Measurements from ENCODE around the gene LARP4B. TPM values are rescaled to one million over a fixed set of nuclear protein-coding genes. Genes with fewer than 3 reads are reported as not detected.

The LARP4B gene
- total RNA-seq, 3 donors from 2014 or later, result 97.5 to 155 (median 116) TPM

- peaks cover 2% of the 10 kb centered on the region for H3K4me1 ChIP-seq (ENCODE audit: low read depth)
- TF ChIP-seq CTCF (IDR thresholded peaks at IDR 0.05), result no peak
- no peak overlapping the region for H3K4me3 ChIP-seq
- H3K9me3 ChIP-seq, result no peaks in the 10 kb centered on the region
- intact Hi-C loops (cut with DNase I, micrococcal nuclease), result no loop called here
- peaks cover 5% of the 10 kb centered on the region for H3K36me3 ChIP-seq (ENCODE audit: low read depth)
- ATAC-seq (peak; percentile 7), DNase-seq (no peak)
Measured at GRCh38 chr10:802506-802905, 129.0 kb downstream of the LARP4B start.

- TF ChIP-seq CTCF (IDR thresholded peaks at IDR 0.05), result no peak
- intact Hi-C loops (cut with DNase I, micrococcal nuclease), result no loop called here
Measured at GRCh38 chr10:797179-797578, 134.3 kb downstream of the LARP4B start.

GRCh38 chr10:796233-796632 lies 135.3 kb downstream of the LARP4B start:
- intact Hi-C loops (cut with DNase I, micrococcal nuclease), result no loop called here
- TF ChIP-seq CTCF (IDR thresholded peaks at IDR 0.05), result no peak
- Histone ChIP-seq H3K4me1 (ENCODE audit: low read depth) (no peaks in the 10 kb centered on the region), H3K9me3 (no peaks in the 10 kb centered on the region), H3K4me3 (no peak overlapping the region), H3K36me3 (ENCODE audit: low read depth) (no peaks in the 10 kb centered on the region)
- ATAC-seq (no peak), DNase-seq (no peak)

More at GRCh38 chr10:797179-797578, 134.3 kb downstream of the LARP4B start:
- ATAC-seq, result no peak
- no peaks in the 10 kb centered on the region for H3K4me1 ChIP-seq (ENCODE audit: low read depth)
- H3K4me3 ChIP-seq, result no peak overlapping the region
- no peaks in the 10 kb centered on the region for H3K9me3 ChIP-seq
- DNase-seq, result no peak
- no peaks in the 10 kb centered on the region for H3K36me3 ChIP-seq (ENCODE audit: low read depth)

GRCh38 chr10:794382-794956 lies 137.0 kb downstream of the LARP4B start:
- intact Hi-C loops (cut with DNase I, micrococcal nuclease), result no loop called here
- no peaks in the 10 kb centered on the region for H3K36me3 ChIP-seq (ENCODE audit: low read depth)
- H3K9me3 ChIP-seq, result no peaks in the 10 kb centered on the region
- ATAC-seq, result peak; percentile 21
- TF ChIP-seq CTCF (IDR thresholded peaks at IDR 0.05), result no peak
- DNase-seq, result no peak
- H3K4me3 ChIP-seq, result no peak overlapping the region
- H3K4me1 ChIP-seq (ENCODE audit: low read depth), result no peaks in the 10 kb centered on the region

GRCh38 chr10:792792-793100 lies 138.8 kb downstream of the LARP4B start:
- ATAC-seq, result no peak
- intact Hi-C loops (cut with DNase I, micrococcal nuclease), result no loop called here
- Histone ChIP-seq H3K4me3 (no peak overlapping the region), H3K36me3 (ENCODE audit: low read depth) (no peaks in the 10 kb centered on the region), H3K4me1 (ENCODE audit: low read depth) (peaks cover 4% of the 10 kb centered on the region), H3K9me3 (no peaks in the 10 kb centered on the region)
- no peak for DNase-seq
- no peak for TF ChIP-seq CTCF (IDR thresholded peaks at IDR 0.05)
